ENCODE results near the gene PIGR.

The PIGR gene

GRCh38 chr1:206902702-206903101 lies 43.6 kb downstream of the PIGR start:
- FAIRE-seq (no peak), DNase-seq (ENCODE audit: insufficient read length, low spot score) (no peak)
- TF ChIP-seq CTCF (IDR thresholded peaks at IDR 0.05; ENCODE audit: insufficient read depth, missing control alignments) = no peak

- FAIRE-seq = no peak
Observed at GRCh38 chr1:206901944-206902343, 44.3 kb downstream of the PIGR start.

GRCh38 chr1:206900149-206900548 lies 46.1 kb downstream of the PIGR start:
- FAIRE-seq = no peak
- TF ChIP-seq CTCF (IDR thresholded peaks at IDR 0.05; ENCODE audit: insufficient read depth, missing control alignments) = no peak
- DNase-seq (ENCODE audit: insufficient read length, low spot score) = no peak

More at GRCh38 chr1:206901944-206902343, 44.3 kb downstream of the PIGR start:
- no peak for DNase-seq (ENCODE audit: insufficient read length, low spot score)
- TF ChIP-seq CTCF (IDR thresholded peaks at IDR 0.05; ENCODE audit: insufficient read depth, missing control alignments) = no peak

- FAIRE-seq = no peak
- no peak for TF ChIP-seq CTCF (IDR thresholded peaks at IDR 0.05; ENCODE audit: insufficient read depth, missing control alignments)
- no peak for DNase-seq (ENCODE audit: insufficient read length, low spot score)
Observed at GRCh38 chr1:206899717-206900116, 46.5 kb downstream of the PIGR start.

GRCh38 chr1:206898915-206899431 lies 47.3 kb downstream of the PIGR start:
- TF ChIP-seq CTCF (IDR thresholded peaks at IDR 0.05; ENCODE audit: insufficient read depth, missing control alignments) = no peak
- FAIRE-seq (no peak), DNase-seq (ENCODE audit: insufficient read length, low spot score) (no peak)

- no peak for TF ChIP-seq CTCF (IDR thresholded peaks at IDR 0.05; ENCODE audit: insufficient read depth, missing control alignments)
- no peak for FAIRE-seq
- no peak for DNase-seq (ENCODE audit: insufficient read length, low spot score)
Observed at GRCh38 chr1:206898089-206898914, 48.0 kb downstream of the PIGR start.

- FAIRE-seq (no peak), DNase-seq (ENCODE audit: insufficient read length, low spot score) (no peak)
- TF ChIP-seq CTCF (IDR thresholded peaks at IDR 0.05; ENCODE audit: insufficient read depth, missing control alignments) = no peak
Observed at GRCh38 chr1:206897175-206897574, 49.1 kb downstream of the PIGR start, which contains the start of gene IL24. Gene IL24, plus strand, starts transcription at chr1:206897443. Its CDS starts 390 bp downstream, at chr1:206897833.
